ENCODE measurements around the gene C12orf57. TPM values are rescaled to one million over a fixed set of nuclear protein-coding genes. Genes with fewer than 3 reads are reported as not detected.
A peak's percentile ranks its signal among the peaks of the same experiment; 100 is the strongest.
"Not testable (repeated sequence)": the region's sequence is repeated elsewhere in the genome, so short reads cannot be mapped to it uniquely, and the experiment has no call there.

C12orf57 gene
- polyA plus RNA-seq, 4 donors: 119 to 379 (median 273) TPM

GRCh38 chr12:6903722-6904121, 40.1 kb upstream of the C12orf57 start:
- WGBS, 3 donors: 72 to 84% (median 81%) methylated on average over 1 of the region's 1 CpG
- H3K9me3 ChIP-seq (ENCODE audit: control insufficient read depth in 2 of 2, insufficient read depth in 1 of 2, low read depth in 1 of 2, low read length in 1 of 2): no peaks in the 10 kb centered on the region
- H3K27me3 ChIP-seq (ENCODE audit: control insufficient read depth in 3 of 3, insufficient read depth in 3 of 3, low read length in 3 of 3): no peaks in the 10 kb centered on the region
- no peak overlapping the region for H3K4me3 ChIP-seq (ENCODE audit: low read depth in 1 of 3, low read length in 3 of 3)
- H3K36me3 ChIP-seq (ENCODE audit: control insufficient read depth in 3 of 3, insufficient read depth in 2 of 3, low read depth in 1 of 3, low read length in 3 of 3): peaks cover 0 to 7% (median 0%) of the 10 kb centered on the region in 3 donors
- H3K27ac ChIP-seq (ENCODE audit: low read depth in 1 of 3, low read length in 2 of 3): no peak overlapping the region
- DNase-seq: no peak
- FAIRE-seq: no peak
- H3K4me1 ChIP-seq (ENCODE audit: control insufficient read depth in 3 of 3, insufficient read depth in 2 of 3, low read depth in 1 of 3, low read length in 2 of 3): peaks cover 0 to 26% (median 0%) of the 10 kb centered on the region in 3 donors

GRCh38 chr12:6904280-6905276, 39.2 kb upstream of the C12orf57 start, which contains the start of gene LRRC23:
LRRC23 (plus strand) TSS chr12:6904822; CDS start chr12:6905634, 812 bp downstream.
- DNase-seq: peak; percentile 98
- H3K27me3 ChIP-seq (ENCODE audit: control insufficient read depth in 3 of 3, insufficient read depth in 3 of 3, low read length in 3 of 3): no peaks in the 10 kb centered on the region
- 4 to 6% (median 5%) methylated on average over 34 of the region's 34 CpGs for WGBS, 3 donors
- H3K27ac ChIP-seq (ENCODE audit: low read depth in 1 of 3, low read length in 2 of 3): peak within 1 kb of the TSS; percentile 5 to 49 (median 30)
- H3K36me3 ChIP-seq (ENCODE audit: control insufficient read depth in 3 of 3, insufficient read depth in 2 of 3, low read depth in 1 of 3, low read length in 3 of 3): peaks cover 0 to 7% (median 0%) of the 10 kb centered on the region in 3 donors
- peaks cover 0 to 22% (median 0%) of the 10 kb centered on the region in 3 donors for H3K4me1 ChIP-seq (ENCODE audit: control insufficient read depth in 3 of 3, insufficient read depth in 2 of 3, low read depth in 1 of 3, low read length in 2 of 3)
- H3K9me3 ChIP-seq (ENCODE audit: control insufficient read depth in 2 of 2, insufficient read depth in 1 of 2, low read depth in 1 of 2, low read length in 1 of 2): no peaks in the 10 kb centered on the region
- H3K4me3 ChIP-seq (ENCODE audit: low read depth in 1 of 3, low read length in 3 of 3): peak within 1 kb of the TSS; percentile 32 to 58 (median 52)
- no peak for FAIRE-seq

- DNase-seq: no peak
- H3K4me1 ChIP-seq (ENCODE audit: control insufficient read depth in 3 of 3, insufficient read depth in 2 of 3, low read depth in 1 of 3, low read length in 2 of 3): peaks cover 0 to 15% (median 0%) of the 10 kb centered on the region in 3 donors
- 55 to 70% (median 68%) methylated on average over 5 of the region's 5 CpGs for WGBS, 3 donors
- H3K27me3 ChIP-seq (ENCODE audit: control insufficient read depth in 3 of 3, insufficient read depth in 3 of 3, low read length in 3 of 3): no peaks in the 10 kb centered on the region
- H3K27ac ChIP-seq (ENCODE audit: low read depth in 1 of 3, low read length in 2 of 3): peak overlapping the region in 1 of 3 donors; percentile 34
- H3K4me3 ChIP-seq (ENCODE audit: low read depth in 1 of 3, low read length in 3 of 3): peak overlapping the region in 1 of 3 donors; percentile 58
- H3K9me3 ChIP-seq (ENCODE audit: control insufficient read depth in 2 of 2, insufficient read depth in 1 of 2, low read depth in 1 of 2, low read length in 1 of 2): no peaks in the 10 kb centered on the region
- H3K36me3 ChIP-seq (ENCODE audit: control insufficient read depth in 3 of 3, insufficient read depth in 2 of 3, low read depth in 1 of 3, low read length in 3 of 3): peaks cover 0 to 7% (median 0%) of the 10 kb centered on the region in 3 donors
- no peak for FAIRE-seq
These were observed 38.3 kb upstream of the C12orf57 start for GRCh38 chr12:6905414-6906040.

GRCh38 chr12:6908141-6908540, 35.7 kb upstream of the C12orf57 start:
- H3K27ac ChIP-seq (ENCODE audit: low read depth in 1 of 3, low read length in 2 of 3); H3K9me3 ChIP-seq (ENCODE audit: control insufficient read depth in 2 of 2, insufficient read depth in 1 of 2, low read depth in 1 of 2, low read length in 1 of 2); DNase-seq; H3K4me3 ChIP-seq (ENCODE audit: low read depth in 1 of 3, low read length in 3 of 3); H3K36me3 ChIP-seq (ENCODE audit: control insufficient read depth in 3 of 3, insufficient read depth in 2 of 3, low read depth in 1 of 3, low read length in 3 of 3); FAIRE-seq: not testable (repeated sequence)
- peaks cover 0 to 12% (median 0%) of the 10 kb centered on the region in 3 donors for H3K4me1 ChIP-seq (ENCODE audit: control insufficient read depth in 3 of 3, insufficient read depth in 2 of 3, low read depth in 1 of 3, low read length in 2 of 3)
- H3K27me3 ChIP-seq (ENCODE audit: control insufficient read depth in 3 of 3, insufficient read depth in 3 of 3, low read length in 3 of 3): peaks cover 0 to 13% (median 0%) of the 10 kb centered on the region in 3 donors
- 91 to 94% (median 91%) methylated on average over 11 of the region's 11 CpGs for WGBS, 3 donors

GRCh38 chr12:6909421-6910145, 34.2 kb upstream of the C12orf57 start:
- DNase-seq: no peak
- Histone ChIP-seq H3K36me3 (ENCODE audit: control insufficient read depth in 3 of 3, insufficient read depth in 2 of 3, low read depth in 1 of 3, low read length in 3 of 3) (peaks cover 0 to 7% (median 0%) of the 10 kb centered on the region in 3 donors), H3K27me3 (ENCODE audit: control insufficient read depth in 3 of 3, insufficient read depth in 3 of 3, low read length in 3 of 3) (peaks cover 0 to 23% (median 0%) of the 10 kb centered on the region in 3 donors), H3K9me3 (ENCODE audit: control insufficient read depth in 2 of 2, insufficient read depth in 1 of 2, low read depth in 1 of 2, low read length in 1 of 2) (no peaks in the 10 kb centered on the region), H3K27ac (ENCODE audit: low read depth in 1 of 3, low read length in 2 of 3) (no peak overlapping the region), H3K4me3 (ENCODE audit: low read depth in 1 of 3, low read length in 3 of 3) (no peak overlapping the region), H3K4me1 (ENCODE audit: control insufficient read depth in 3 of 3, insufficient read depth in 2 of 3, low read depth in 1 of 3, low read length in 2 of 3) (peaks cover 0 to 12% (median 0%) of the 10 kb centered on the region in 3 donors)
- no peak for FAIRE-seq
- WGBS, 3 donors: 84 to 89% (median 88%) methylated on average over 4 of the region's 4 CpGs

GRCh38 chr12:6912164-6912935, 31.5 kb upstream of the C12orf57 start:
- H3K27me3 ChIP-seq (ENCODE audit: control insufficient read depth in 3 of 3, insufficient read depth in 3 of 3, low read length in 3 of 3): peaks cover 0 to 35% (median 0%) of the 10 kb centered on the region in 3 donors
- H3K4me3 ChIP-seq (ENCODE audit: low read depth in 1 of 3, low read length in 3 of 3): no peak overlapping the region
- peaks cover 0 to 13% (median 5%) of the 10 kb centered on the region in 3 donors for H3K4me1 ChIP-seq (ENCODE audit: control insufficient read depth in 3 of 3, insufficient read depth in 2 of 3, low read depth in 1 of 3, low read length in 2 of 3)
- DNase-seq (no peak), FAIRE-seq (no peak)
- H3K36me3 ChIP-seq (ENCODE audit: control insufficient read depth in 3 of 3, insufficient read depth in 2 of 3, low read depth in 1 of 3, low read length in 3 of 3): peaks cover 0 to 7% (median 0%) of the 10 kb centered on the region in 3 donors
- H3K27ac ChIP-seq (ENCODE audit: low read depth in 1 of 3, low read length in 2 of 3): no peak overlapping the region
- WGBS, 3 donors: 82 to 90% (median 89%) methylated on average over 15 of the region's 15 CpGs
- no peaks in the 10 kb centered on the region for H3K9me3 ChIP-seq (ENCODE audit: control insufficient read depth in 2 of 2, insufficient read depth in 1 of 2, low read depth in 1 of 2, low read length in 1 of 2)

- 0% methylated on average over 36 to 68 of the region's 68 CpGs for WGBS, 3 donors
- Histone ChIP-seq H3K36me3 (ENCODE audit: control insufficient read depth in 3 of 3, insufficient read depth in 2 of 3, low read depth in 1 of 3, low read length in 3 of 3) (peaks cover 0 to 7% (median 0%) of the 10 kb centered on the region in 3 donors), H3K4me1 (ENCODE audit: control insufficient read depth in 3 of 3, insufficient read depth in 2 of 3, low read depth in 1 of 3, low read length in 2 of 3) (peaks cover 0 to 13% (median 5%) of the 10 kb centered on the region in 3 donors), H3K9me3 (ENCODE audit: control insufficient read depth in 2 of 2, insufficient read depth in 1 of 2, low read depth in 1 of 2, low read length in 1 of 2) (no peaks in the 10 kb centered on the region), H3K4me3 (ENCODE audit: low read depth in 1 of 3, low read length in 3 of 3) (peak within 1 kb of the TSS; percentile 23 to 58 (median 55)), H3K27ac (ENCODE audit: low read depth in 1 of 3, low read length in 2 of 3) (peak within 1 kb of the TSS in 2 of 3 donors; percentile 59 to 82), H3K27me3 (ENCODE audit: control insufficient read depth in 3 of 3, insufficient read depth in 3 of 3, low read length in 3 of 3) (peaks cover 0 to 35% (median 0%) of the 10 kb centered on the region in 3 donors)
- FAIRE-seq (no peak), DNase-seq (peak; percentile 56 to 74)
These were observed 29.4 kb upstream of the C12orf57 start, which contains the start of gene ENO2 for GRCh38 chr12:6914246-6914946. ENO2 (plus strand) TSS chr12:6914580; CDS start chr12:6915833, 1,253 bp downstream.
